ENCODE data around the gene MCF2L2.

Gene MCF2L2

GRCh38 chr3:183455089-183455488 is 26.7 kb upstream of the MCF2L2 start:
- POLR2A ChIA-PET = no interaction called here
- no peak for TF ChIP-seq CTCF (IDR thresholded peaks at IDR 0.05; ENCODE audit: insufficient read depth, low read length, missing control alignments)
- DNase-seq (ENCODE audit: low read depth, low spot score) = no peak
- no peak overlapping the region for H3K4me3 ChIP-seq (ENCODE audit: low read depth, low read length)
- CTCF ChIA-PET = interaction anchor here (1.2 kb wide), 1 partner anchor 14 kb away, joined by 3 read pairs; no protein-coding TSS in a partner anchor

- no peak for DNase-seq (ENCODE audit: low read depth, low spot score)
- ChIA-PET CTCF (no interaction called here), POLR2A (no interaction called here)
- no peak overlapping the region for H3K4me3 ChIP-seq (ENCODE audit: low read depth, low read length)
- TF ChIP-seq CTCF (IDR thresholded peaks at IDR 0.05; ENCODE audit: insufficient read depth, low read length, missing control alignments) = no peak
Measured at GRCh38 chr3:183454064-183454463, 25.6 kb upstream of the MCF2L2 start.

GRCh38 chr3:183449791-183450190 is 21.4 kb upstream of the MCF2L2 start:
- ChIA-PET POLR2A (no interaction called here), CTCF (interaction anchor here (1.1 kb wide), 1 partner anchor 265 kb away, joined by 5 read pairs; no protein-coding TSS in a partner anchor)
- no peak overlapping the region for H3K4me3 ChIP-seq (ENCODE audit: low read depth, low read length)
- DNase-seq (ENCODE audit: low read depth, low spot score) = no peak
- no peak for TF ChIP-seq CTCF (IDR thresholded peaks at IDR 0.05; ENCODE audit: insufficient read depth, low read length, missing control alignments)

- DNase-seq (ENCODE audit: low read depth, low spot score) = no peak
- CTCF ChIA-PET = interaction anchor here (1.1 kb wide), 1 partner anchor 265 kb away, joined by 5 read pairs; no protein-coding TSS in a partner anchor
- H3K4me3 ChIP-seq (ENCODE audit: low read depth, low read length) = peak overlapping the region; percentile 12
- no peak for TF ChIP-seq CTCF (IDR thresholded peaks at IDR 0.05; ENCODE audit: insufficient read depth, low read length, missing control alignments)
- POLR2A ChIA-PET = no interaction called here
Measured at GRCh38 chr3:183449391-183449790, 21.0 kb upstream of the MCF2L2 start.

GRCh38 chr3:183448369-183449128 is 20.1 kb upstream of the MCF2L2 start:
- CTCF ChIA-PET = interaction anchor here (1.0 to 1.5 kb wide), 3 partner anchors 31 to 436 kb away, joined by 3 to 4 read pairs (median 3); no protein-coding TSS in a partner anchor
- H3K4me3 ChIP-seq (ENCODE audit: low read depth, low read length) = peak overlapping the region; percentile 96
- POLR2A ChIA-PET = no interaction called here
- DNase-seq (ENCODE audit: low read depth, low spot score) = no peak
- no peak for TF ChIP-seq CTCF (IDR thresholded peaks at IDR 0.05; ENCODE audit: insufficient read depth, low read length, missing control alignments)

GRCh38 chr3:183447206-183448001 is 19.0 kb upstream of the MCF2L2 start:
- TF ChIP-seq CTCF (IDR thresholded peaks at IDR 0.05; ENCODE audit: insufficient read depth, low read length, missing control alignments) = no peak
- H3K4me3 ChIP-seq (ENCODE audit: low read depth, low read length) = peak overlapping the region; percentile 96
- ChIA-PET POLR2A (no interaction called here), CTCF (interaction anchor here (0.6 to 1.5 kb wide), 4 partner anchors 22 to 437 kb away, joined by 3 to 4 read pairs (median 3); no protein-coding TSS in a partner anchor)
- DNase-seq (ENCODE audit: low read depth, low spot score) = peak; percentile 17
